Vagina (tissue), 2 donors: ENCODE data around the gene GSTM4. TPM values are rescaled to one million over a fixed set of nuclear protein-coding genes. Genes with fewer than 3 reads are reported as not detected.

Source experiments
- DNase-seq, 2 donors: peaks; one replicate each; pipeline ENCODE4 v3.0.0-alpha.2; 2017; ENCODE audit errors: extremely low spot score in 2 of 2
- H3K27ac ChIP-seq: fragments of 200-600 bp; sonication (generic); one replicate; pipeline ENCODE4 v1.5.1; 2019
- H3K27me3 ChIP-seq: fragments of 200-600 bp; sonication (generic); one replicate; pipeline ENCODE4 v1.5.1; 2019
- H3K36me3 ChIP-seq, 2 donors: fragments of 200-600 bp; sonication (generic); one replicate each; pipeline ENCODE4 v1.5.1; 2017 to 2019
- H3K4me1 ChIP-seq: fragments of 200-600 bp; sonication (generic); one replicate; pipeline ENCODE4 v1.5.1; 2019
- H3K4me3 ChIP-seq, 2 donors: fragments of 200-600 bp; sonication (generic); 1 replicate in 1 of 2; 2 replicates in 1 of 2; pipeline ENCODE4 v1.5.1; 2016 to 2019
- H3K9me3 ChIP-seq: fragments of 200-600 bp; sonication (generic); one replicate; pipeline ENCODE4 v1.5.1; 2019
- CTCF ChIP-seq, 3 experiments: fragments of 450-650 bp in 2 of 3; fragments of 200-600 bp in 1 of 3; sonication (generic) in 1 of 3; IDR thresholded peaks; one replicate each; pipeline ENCODE4 v1.5.1; 2017 to 2019; ENCODE audit warnings: antibody characterized with exemption in 3 of 3, mild to moderate bottlenecking in 2 of 3, moderate library complexity in 2 of 3
- POLR2A ChIP-seq, 2 donors: fragments of 450-650 bp; IDR thresholded peaks; one replicate each; pipeline ENCODE4 v1.6.1; 2017; ENCODE audit warnings: antibody characterized with exemption in 2 of 2, mild to moderate bottlenecking in 2 of 2, moderate library complexity in 2 of 2
- POLR2AphosphoS5 ChIP-seq, 2 donors: sonication (generic); formaldehyde crosslinking; IDR thresholded peaks; one replicate each; pipeline ENCODE4 v1.9.0; 2017; ENCODE audit warnings: antibody characterized with exemption in 2 of 2, mild to moderate bottlenecking in 2 of 2, low read depth in 1 of 2; ENCODE audit not compliant: insufficient read depth in 1 of 2
- intact Hi-C: fragments of 100-400 bp; cut with DNase I; formaldehyde crosslinking; loops from one replicate; pipeline ENCODE4 v1.15.1; 2023
- total RNA-seq: library from RNA; depleted of rRNA; stranded (reverse); fragments of >200 nt; gene quantifications from one replicate; pipeline ENCODE4 v1.2.3, GENCODE V29; 2016

Gene GSTM4
- total RNA-seq, 1 donor from 2014 or later: 36.1 TPM

GRCh38 chr1:109639063-109639840 lies 16.6 kb upstream of the GSTM4 start:
- no peak overlapping the region for H3K4me3 ChIP-seq
- TF ChIP-seq CTCF (IDR thresholded peaks at IDR 0.05) (no peak), POLR2AphosphoS5 (IDR thresholded peaks at IDR 0.05; ENCODE audit: insufficient read depth in 1 of 2, low read depth in 1 of 2) (no peak), POLR2A (IDR thresholded peaks at IDR 0.05) (no peak)
- H3K4me1 ChIP-seq: peaks cover 39% of the 10 kb centered on the region
- DNase-seq: peak; percentile 83 to 95
- H3K27ac ChIP-seq: no peak overlapping the region
- H3K9me3 ChIP-seq: no peaks in the 10 kb centered on the region
- H3K27me3 ChIP-seq: no peaks in the 10 kb centered on the region
- H3K36me3 ChIP-seq: no peaks in the 10 kb centered on the region
- intact Hi-C loops: loop anchor here (10.0 kb wide), 1 partner anchor 346 kb away; the partner anchor contains the start of gene AHCYL1

GRCh38 chr1:109639841-109640184 lies 16.1 kb upstream of the GSTM4 start:
- intact Hi-C loops: loop anchor here (5.0 to 10.0 kb wide), 3 partner anchors 93 to 345 kb away; partner anchors contain the start of genes AHCYL1 and GNAI3
- peaks cover 39% of the 10 kb centered on the region for H3K4me1 ChIP-seq
- no peak overlapping the region for H3K27ac ChIP-seq
- DNase-seq: peak; percentile 60 to 93
- no peaks in the 10 kb centered on the region for H3K9me3 ChIP-seq
- no peaks in the 10 kb centered on the region for H3K36me3 ChIP-seq
- no peak for TF ChIP-seq CTCF (IDR thresholded peaks at IDR 0.05)
- no peak for TF ChIP-seq POLR2AphosphoS5 (IDR thresholded peaks at IDR 0.05; ENCODE audit: insufficient read depth in 1 of 2, low read depth in 1 of 2)
- TF ChIP-seq POLR2A (IDR thresholded peaks at IDR 0.05): no peak
- no peaks in the 10 kb centered on the region for H3K27me3 ChIP-seq
- H3K4me3 ChIP-seq: no peak overlapping the region

- H3K27ac ChIP-seq: no peak overlapping the region
- TF ChIP-seq POLR2AphosphoS5 (IDR thresholded peaks at IDR 0.05; ENCODE audit: insufficient read depth in 1 of 2, low read depth in 1 of 2): no peak
- TF ChIP-seq CTCF (IDR thresholded peaks at IDR 0.05): peak; percentile 69 to 90 (median 81)
- no peak for TF ChIP-seq POLR2A (IDR thresholded peaks at IDR 0.05)
- H3K4me3 ChIP-seq: no peak overlapping the region
- peak; percentile 87 to 96 for DNase-seq
- H3K36me3 ChIP-seq: no peaks in the 10 kb centered on the region
- peaks cover 37% of the 10 kb centered on the region for H3K4me1 ChIP-seq
- intact Hi-C loops: loop anchor here (5.0 kb wide), 2 partner anchors 93 to 132 kb away; partner anchors contain the start of gene GNAI3
- H3K9me3 ChIP-seq: no peaks in the 10 kb centered on the region
- H3K27me3 ChIP-seq: no peaks in the 10 kb centered on the region
These were observed 15.5 kb upstream of the GSTM4 start for GRCh38 chr1:109640285-109640865.

- DNase-seq: peak in 1 of 2 donors; percentile 65
- TF ChIP-seq POLR2A (IDR thresholded peaks at IDR 0.05) (no peak), POLR2AphosphoS5 (IDR thresholded peaks at IDR 0.05; ENCODE audit: insufficient read depth in 1 of 2, low read depth in 1 of 2) (no peak), CTCF (IDR thresholded peaks at IDR 0.05) (no peak)
- intact Hi-C loops: loop anchor here (5.0 kb wide), 2 partner anchors 94 to 131 kb away; partner anchors contain the start of gene GNAI3
- Histone ChIP-seq H3K27me3 (no peaks in the 10 kb centered on the region), H3K36me3 (no peaks in the 10 kb centered on the region), H3K4me3 (no peak overlapping the region), H3K4me1 (peaks cover 28% of the 10 kb centered on the region), H3K27ac (no peak overlapping the region), H3K9me3 (no peaks in the 10 kb centered on the region)
These were observed 14.7 kb upstream of the GSTM4 start for GRCh38 chr1:109641078-109641740.
